GM18868 (cell line): ENCODE measurements around the gene SLC40A1.

Experiments
- ATAC-seq: cut with Tn5 transposase; IDR thresholded peaks from one replicate; pipeline ENCODE4 v1.9.1; 2021; ENCODE audit warnings: mild to moderate bottlenecking, moderate library complexity; ENCODE audit not compliant: unreplicated experiment

Gene SLC40A1

DNA sequence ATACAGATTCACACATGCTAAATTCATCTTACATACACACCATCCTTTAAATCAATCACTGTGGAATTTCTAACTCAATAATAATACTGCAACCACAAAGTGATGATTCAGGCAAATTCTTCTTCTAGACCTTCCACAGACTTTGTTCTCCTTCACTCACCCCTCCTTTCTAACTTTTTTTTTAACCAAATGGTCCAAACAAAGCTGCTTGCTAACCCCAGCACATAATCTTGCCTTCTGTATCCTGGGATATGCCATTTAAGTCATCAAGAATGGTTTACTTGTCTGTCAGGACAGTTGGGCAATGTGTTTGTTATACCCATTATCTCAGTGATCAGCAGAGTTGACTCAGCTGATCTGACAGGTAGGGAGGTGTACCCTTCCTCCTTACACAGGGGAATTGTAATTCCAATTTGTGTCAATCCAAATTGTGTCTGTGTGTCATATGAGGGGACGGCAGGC is 10.0 kb downstream of the SLC40A1 start:
- ATAC-seq = no peak

DNA sequence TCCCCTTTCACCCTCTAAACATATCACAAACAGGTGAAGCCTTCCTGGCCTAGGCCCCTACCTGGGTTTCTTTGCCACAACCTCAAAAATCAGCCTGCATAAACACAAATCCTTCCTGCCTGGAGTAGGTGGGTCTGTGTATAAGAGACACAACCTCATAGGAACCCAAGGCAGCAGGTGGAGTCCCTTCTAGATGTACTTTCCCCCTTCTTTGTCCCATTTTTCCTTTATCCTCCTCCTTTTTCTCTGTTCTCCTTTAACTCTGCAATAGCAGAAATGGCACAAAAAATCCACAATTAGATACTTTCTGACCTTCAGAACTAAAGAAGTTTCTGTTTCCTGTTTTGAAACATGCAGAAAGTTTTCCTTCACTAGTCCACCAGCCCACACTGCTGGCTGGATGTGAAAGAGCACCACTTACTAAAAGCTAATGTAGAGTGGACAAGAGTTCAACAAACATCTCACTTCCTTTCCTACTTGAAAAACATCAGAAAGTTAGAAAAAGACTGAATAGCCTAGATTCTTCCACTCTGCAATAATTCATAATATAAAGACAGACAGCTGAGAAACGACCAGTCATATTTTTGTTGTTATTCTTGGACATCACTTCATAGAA is 11.2 kb downstream of the SLC40A1 start:
- ATAC-seq = peak; percentile 80

DNA sequence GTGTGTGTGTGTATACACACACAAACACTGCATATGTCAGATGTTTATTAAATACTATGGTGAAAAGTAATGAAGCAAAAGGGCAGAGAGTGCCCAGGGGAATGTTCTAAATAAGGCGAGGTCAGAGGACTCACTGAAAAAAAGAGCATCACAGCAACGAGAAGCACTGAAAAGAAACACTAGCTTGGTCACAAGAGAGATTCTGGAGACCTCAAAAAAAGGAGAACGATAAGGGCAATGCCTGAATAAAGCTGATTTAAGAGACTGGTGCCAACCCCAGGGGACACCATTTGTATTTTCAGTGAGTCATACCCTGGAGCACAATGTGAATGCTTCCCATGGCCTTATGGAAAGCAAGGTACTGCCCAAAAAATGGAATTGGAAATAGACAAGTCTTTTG is 14.5 kb downstream of the SLC40A1 start:
- no peak for ATAC-seq

DNA sequence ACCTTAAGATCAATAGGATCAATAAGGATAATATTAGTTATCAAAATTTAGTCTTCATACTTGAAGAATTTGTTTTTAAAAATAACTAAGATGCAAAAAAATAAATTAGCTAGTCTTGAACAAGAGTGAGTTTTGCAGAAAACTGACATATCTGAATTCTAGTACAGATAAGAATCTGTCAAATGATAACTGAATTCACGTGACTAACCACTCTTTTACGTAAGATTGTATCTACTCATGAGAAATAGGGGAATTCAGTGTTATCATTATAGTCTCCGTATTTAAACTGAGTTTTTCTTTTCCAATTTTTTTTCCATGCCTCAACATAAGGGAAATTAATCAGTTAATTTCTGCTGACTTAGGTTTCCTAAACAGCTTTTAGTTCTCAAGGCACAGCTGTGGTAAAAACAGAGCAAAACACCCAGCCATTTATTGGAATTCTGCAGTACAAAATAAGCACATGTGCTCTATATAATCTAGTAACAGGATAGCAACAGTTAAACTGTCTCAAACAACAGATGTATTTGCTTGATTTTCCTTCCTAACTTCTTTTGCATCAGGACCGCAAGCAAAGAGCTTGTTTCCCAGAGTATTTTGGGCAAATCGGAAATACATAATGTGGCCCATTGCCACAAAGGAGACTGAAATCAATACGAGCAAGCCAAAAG is 19.1 kb downstream of the SLC40A1 start:
- no peak for ATAC-seq

DNA sequence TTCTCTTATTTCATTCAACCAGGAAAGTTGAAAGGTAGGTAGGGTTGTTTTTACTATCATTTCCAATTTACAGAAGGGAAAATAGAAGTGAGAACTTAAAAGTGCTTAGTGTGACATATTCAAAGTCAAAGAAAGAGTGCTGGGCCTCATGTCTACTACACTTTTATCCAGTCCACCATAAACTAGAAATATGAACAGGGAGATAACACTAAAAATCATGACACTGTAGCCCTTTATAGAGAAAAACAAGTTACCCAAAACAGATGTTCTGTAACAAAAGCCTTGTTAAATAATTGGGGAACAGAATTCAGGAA is 20.4 kb downstream of the SLC40A1 start:
- ATAC-seq = no peak

DNA sequence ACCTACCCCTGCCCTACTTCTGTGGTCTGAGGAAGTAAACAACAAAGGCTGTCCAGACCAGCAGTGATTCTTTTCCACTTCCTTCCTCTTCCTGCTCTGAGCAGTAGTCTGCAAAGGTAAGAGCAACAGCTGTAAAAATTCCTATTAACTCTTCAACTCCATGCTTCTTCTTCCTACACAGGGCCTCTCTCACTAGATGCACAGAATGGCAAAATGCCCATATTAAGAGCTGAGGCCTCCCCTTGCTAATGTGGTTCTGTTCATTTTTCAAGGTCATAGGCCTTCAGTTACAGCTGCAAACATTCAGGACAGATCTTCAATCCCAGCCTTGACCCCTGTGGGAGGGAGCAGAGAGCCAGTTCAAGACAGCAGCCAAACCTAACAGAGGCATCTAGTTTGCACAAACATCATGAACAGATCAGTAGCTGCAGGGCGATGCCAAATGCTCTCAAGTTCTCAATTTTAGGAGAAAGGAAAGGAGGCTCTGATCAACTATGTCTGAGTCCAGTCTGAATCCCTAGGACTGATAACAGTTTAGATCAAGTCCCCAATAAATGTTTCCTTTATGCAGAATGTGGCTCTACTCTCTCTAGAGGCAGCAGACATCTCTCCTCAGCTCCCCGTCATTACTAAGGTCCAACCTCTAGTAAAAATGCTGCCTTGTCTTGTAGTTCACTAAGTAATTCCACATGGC is 20.9 kb downstream of the SLC40A1 start:
- ATAC-seq = no peak

DNA sequence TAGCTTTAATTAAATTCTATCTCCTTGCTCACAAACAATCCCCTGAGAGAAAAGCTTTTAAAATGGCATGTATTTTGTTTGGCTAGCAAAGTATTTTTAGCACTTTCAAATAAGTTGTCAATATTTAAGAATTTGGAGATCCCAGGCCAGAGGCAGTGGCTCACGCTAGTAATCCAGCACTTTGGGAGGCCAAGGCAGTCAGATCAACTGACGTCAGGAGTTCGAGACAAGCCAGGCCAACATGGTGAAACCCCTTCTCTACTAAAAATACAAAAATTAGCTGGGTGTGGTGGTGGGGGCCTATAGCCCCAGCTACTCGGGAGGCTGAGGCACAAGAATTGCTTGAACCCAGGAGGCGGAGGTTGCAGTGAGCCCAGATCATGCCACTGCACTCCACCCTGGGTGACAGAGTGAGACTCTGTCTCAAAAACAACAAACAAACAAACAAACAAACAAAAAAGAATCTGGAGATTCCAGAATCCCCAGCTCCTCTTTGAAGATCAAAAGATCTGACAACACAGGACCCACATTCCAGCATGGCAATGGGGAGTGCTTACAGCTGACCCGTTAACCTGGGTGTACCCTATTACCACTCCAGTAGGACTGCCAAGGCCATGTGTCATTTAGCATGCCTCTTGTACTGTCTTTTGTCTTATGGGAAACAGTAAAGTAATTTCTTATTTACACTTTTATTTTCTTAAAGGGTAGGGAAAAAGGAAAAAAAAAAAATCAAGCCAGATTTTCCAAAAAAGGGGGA is 21.9 kb downstream of the SLC40A1 start:
- ATAC-seq = no peak

DNA sequence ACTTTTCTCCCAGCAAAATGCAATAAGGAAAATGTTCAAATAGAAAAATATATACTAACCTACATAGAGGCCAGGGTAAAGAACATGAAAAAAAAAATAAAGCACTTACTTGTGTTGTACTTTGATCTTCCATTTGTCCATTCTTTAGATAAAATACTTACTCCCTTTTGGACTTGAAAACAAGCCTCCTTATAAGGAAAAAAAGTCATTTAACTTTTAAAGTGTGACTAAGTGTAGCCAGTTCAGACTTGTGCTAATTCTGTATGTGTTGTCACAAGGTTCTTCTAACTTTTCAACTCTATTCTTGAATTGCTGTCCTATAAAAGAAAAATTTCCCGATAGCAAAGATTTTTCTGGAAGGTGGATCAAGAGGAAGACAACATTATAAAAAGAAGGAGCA is 23.2 kb downstream of the SLC40A1 start:
- ATAC-seq = no peak

DNA sequence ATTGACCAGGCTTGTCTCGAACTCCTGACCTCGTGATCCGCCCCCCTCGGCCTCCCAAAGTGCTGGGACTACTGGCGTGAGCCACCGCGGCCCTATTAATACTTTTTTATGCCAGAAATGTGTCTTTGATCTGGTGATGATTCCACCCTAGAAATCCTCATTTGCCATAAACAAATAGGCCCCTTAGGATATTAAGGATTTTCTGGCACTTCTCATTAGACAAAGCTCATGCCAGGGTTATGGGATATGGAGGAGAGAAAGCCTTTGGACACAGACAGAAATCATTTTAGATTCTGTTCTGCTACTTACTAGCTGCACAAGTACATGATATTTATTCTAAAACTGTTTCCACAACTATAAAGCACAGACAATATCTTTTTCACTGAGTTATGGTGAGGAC is 24.1 kb downstream of the SLC40A1 start:
- no peak for ATAC-seq

DNA sequence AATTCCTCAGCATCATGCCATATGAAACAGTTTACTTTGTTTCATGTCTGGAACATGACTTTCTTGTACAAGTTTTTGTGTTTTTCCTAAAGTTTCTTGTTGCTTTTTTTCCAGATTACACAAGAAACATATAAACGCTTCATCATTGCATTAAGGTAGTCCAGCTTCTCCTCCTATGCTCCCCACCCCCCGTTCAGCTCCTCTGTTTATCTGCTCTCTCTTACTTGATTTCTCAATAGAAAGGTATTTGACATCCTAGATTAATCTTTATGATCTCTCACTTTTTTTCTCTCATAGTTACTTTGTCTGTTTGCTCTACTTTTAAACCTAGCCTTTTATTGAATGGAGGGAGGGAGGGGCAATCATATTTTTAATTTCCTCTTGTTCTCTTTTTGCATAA is 25.4 kb downstream of the SLC40A1 start:
- no peak for ATAC-seq

DNA sequence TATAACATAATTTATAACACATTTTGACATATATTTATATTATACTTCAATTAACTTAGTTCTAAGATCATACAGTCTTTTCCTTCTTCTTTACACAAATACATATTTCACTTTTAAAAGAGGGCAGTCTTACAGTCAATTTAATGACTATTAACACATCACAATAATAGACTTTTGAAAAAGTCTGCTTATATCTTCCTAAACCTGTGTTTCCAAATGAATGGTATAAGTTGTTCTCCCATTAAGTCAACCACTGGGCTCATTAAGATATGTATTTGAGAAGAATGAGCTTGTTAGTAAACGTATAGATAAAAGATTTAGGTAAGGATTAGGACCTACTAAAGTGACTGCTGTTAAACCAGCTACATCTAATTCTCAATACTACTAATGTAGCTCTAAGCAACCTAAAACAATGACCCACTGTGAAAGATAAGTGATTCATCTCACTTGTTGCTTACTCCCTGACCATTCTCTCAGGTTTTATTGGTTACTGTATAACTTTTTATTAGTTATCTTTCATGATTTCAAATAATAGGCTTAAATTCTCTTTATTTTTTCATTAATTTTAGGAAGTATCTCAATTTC is 27.0 kb downstream of the SLC40A1 start:
- ATAC-seq = no peak

DNA sequence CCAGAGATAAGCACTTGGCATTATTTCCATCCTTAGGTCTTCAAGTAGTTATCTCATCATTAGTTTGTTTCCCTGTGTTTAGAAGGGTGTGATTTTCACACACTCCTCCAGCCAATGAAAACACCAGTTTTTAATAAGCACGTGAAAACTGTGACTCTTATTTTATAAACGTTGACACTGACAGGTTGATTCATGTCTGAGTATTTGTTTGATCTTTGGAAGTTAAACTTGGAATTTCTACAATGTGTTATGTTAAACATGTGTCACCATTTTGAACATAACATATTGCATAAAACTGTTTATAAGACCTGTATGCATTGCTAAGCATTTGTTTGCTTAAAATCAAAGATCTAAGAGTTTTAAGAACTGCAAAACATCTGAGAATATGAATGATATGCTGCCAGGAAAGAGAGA is 27.6 kb downstream of the SLC40A1 start:
- no peak for ATAC-seq

DNA sequence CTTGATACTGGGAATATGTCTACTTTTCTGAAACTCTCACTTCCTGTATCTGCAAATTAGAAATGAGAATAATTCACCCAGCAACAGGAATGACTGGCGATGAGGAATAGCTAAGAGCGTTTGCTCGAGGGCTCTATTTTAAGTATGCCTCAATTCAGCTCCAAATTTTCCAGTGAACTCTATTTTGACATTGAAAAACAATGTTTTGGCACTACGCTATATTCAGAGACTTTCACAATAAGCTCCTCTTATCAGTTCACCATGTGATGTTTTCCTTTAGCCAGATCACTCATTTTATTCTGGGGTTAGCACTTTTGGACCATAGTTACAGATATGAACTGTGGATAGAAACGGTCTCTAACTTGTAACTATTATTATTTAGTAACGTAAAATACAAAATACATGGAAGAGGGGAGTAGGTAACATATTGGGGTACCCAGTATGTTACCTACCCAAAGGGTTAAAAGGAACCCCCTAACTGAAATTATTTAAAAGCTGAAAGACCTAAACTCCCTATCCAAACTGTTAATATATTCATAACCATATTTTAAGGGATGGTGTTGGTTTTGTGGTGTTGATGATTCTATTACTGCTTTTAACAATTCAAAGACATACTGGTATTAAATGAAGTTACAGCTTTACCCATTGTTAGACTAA is 28.1 kb downstream of the SLC40A1 start:
- no peak for ATAC-seq

DNA sequence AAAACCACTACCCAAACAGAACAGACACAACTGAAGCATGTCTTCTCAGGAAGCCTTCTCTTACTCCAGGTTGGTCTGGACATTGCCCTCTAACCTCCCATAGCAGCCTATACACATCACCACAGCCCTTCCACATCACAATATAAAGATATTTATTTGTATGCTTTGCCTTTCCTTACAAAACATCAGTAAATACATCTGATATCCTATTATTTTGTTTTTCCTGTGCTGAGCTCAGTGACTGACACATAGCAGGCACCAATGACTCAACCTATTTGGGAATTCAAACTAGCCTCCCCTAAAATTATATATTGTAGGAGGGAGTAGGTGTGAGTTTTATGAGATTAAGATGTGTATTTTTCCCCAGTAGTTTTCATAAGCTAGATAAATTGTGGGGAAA is 28.8 kb downstream of the SLC40A1 start:
- no peak for ATAC-seq

DNA sequence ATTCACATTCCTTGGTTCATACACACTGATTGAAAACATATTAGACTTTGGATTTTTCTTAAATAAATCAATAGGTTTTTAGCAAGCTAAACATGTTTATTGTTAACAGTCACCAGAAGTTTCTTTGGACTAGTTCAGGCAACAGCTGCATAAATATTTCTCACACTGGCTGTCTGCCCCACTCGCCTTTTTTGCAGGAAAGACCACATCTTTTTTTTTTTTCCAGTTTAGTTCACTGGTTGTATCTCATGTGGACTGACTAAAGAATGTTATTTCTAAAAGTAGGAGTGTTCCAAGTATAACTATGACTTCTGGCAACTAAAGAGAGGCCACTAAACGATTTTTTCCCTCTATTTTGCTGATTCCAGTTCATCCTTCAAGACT is 31.1 kb downstream of the SLC40A1 start:
- no peak for ATAC-seq

DNA sequence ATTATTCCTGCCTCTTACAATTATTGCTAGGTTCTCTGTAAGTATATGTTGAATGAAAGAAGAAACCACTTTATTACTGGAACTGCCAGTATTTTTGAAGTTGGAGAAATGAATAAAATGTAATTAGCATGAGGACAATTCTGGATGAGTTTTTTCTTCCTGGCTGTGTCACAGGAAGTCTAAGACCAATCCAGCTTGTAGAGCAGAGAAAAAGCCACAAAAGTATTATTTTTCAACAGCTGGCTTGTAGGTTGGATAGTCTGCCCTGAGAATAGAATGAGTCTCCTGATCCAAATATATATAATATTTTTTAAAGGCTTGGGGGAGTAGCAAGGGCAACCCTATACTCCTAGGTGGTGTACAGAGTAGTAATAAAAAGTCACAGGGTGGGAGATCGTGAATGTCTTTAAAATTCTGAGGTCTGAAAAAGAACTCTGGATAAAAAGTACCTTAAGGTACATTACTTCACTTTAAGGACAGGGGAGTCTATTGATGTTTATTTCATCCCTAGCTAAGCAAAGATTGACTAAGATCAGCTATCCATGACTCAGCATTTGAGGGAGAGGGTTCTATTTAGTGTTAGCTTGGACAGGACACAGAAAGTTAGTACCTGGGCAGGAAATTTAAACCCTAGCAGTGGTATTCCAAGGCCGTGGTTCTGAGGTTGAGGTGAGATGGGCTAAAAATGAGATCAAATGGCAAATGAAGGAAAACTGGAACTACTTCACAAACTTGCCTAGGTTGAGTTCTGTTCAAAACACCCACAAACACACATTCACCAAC is 31.7 kb downstream of the SLC40A1 start:
- ATAC-seq = no peak

DNA sequence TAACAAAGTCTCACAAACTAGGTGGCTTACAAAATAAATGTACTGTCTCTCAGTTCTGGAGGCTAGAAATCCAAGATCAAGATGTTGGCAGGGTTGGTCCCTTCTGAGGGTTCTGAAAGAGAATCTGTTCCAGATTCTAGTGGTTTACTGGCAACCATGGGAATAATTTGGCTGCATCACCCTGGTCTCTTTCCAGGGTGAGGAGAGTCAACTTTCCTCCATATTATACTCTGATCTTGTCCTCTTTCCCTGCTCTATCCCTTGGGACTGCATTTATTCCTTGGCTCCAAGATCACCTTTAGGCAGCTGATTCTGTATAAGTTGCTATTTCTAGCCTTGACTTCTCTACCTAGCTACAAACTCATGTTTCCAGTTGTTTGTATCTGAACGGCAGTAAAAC is 35.2 kb downstream of the SLC40A1 start:
- ATAC-seq = no peak

DNA sequence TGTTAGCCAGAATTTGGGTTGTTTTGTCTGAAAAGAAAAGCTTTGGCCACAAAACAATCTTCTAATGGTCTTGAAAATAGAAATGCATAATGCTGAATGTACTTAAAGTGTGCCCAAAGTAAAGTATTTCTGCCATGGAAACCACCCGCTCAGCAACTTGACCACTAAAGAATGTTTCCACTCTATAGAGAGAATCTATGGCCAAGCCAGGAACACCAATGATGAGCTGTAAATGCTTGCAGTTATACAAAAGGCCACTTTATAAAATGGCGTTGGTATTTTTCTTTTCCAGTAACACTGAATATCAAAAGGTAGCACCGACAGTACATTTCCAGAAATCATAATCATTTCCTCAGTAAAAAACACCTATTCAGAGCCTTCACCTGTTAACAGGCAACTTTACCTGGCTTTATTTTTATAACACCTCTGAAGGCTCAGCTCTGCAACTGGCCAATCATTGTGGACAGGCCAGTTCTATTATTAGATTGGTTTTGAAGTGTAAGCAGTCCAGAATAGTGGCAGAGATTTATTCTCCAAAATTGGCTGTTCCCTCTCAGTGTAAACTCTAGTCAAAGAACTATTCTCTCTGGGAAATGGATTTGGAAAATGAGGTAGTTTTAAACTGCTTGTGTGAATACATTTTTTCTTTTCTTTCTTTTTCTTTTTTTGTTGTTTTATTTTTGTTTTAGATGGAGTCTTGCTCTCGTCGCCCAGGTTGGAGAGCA is 36.1 kb downstream of the SLC40A1 start:
- no peak for ATAC-seq

DNA sequence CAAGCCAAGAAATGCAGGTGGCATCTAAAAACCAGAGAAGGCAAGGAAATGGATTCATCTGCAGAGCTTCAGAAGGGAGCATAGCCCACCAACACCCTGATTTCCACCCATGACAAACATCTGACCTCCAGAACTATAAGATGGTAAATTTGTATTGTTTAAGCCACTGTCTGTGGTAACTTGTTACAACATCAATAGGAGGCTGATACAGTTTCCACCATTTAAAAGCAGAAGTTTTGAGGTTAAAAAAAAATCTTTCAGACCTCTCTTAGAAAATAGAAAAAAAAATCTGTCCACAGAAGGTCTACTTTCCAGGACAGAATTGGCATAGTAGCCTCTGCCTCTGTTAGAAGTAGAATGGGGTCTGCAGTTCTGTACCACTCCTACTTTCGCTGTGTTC is 37.2 kb downstream of the SLC40A1 start:
- ATAC-seq = no peak
